ENCODE measurements around the gene MRPL4. TPM values are rescaled to one million over a fixed set of nuclear protein-coding genes. Genes with fewer than 3 reads are reported as not detected.

Gene MRPL4
- total RNA-seq, 1 experiment from 2014 or later, result 99.3 TPM

- TF ChIP-seq CTCF (conservative IDR thresholded peaks at IDR 0.05), result no peak
- Histone ChIP-seq H3K4me2 (ENCODE audit: insufficient read depth, insufficient read length, low read length) (peak overlapping the region; percentile 3), H4K20me1 (ENCODE audit: control insufficient read depth, insufficient read depth, insufficient read length) (no peaks in the 10 kb centered on the region), H2AFZ (ENCODE audit: low read length) (no peak overlapping the region), H2BK15ac (ENCODE audit: low read depth, low read length) (no peak overlapping the region), H3K27ac (ENCODE audit: insufficient read length, low read depth, low read length) (no peak overlapping the region), H3T11ph (ENCODE audit: low read length) (no peak overlapping the region), H2BK5ac (ENCODE audit: insufficient read length, low read length) (no peak overlapping the region), H3K79me2 (ENCODE audit: insufficient read depth, low read length) (no peaks in the 10 kb centered on the region), H3K27me3 (ENCODE audit: insufficient read depth, low read length) (peaks cover 58% of the 10 kb centered on the region), H2BK120ac (ENCODE audit: low read depth, low read length, poor library complexity, severe bottlenecking) (no peak overlapping the region), H2BK12ac (ENCODE audit: insufficient read length, low read depth, low read length) (no peak overlapping the region), H3K18ac (ENCODE audit: insufficient read length, low read depth, low read length) (no peak overlapping the region), H4K91ac (ENCODE audit: insufficient read length, low read depth, low read length) (no peak overlapping the region), H3K79me1 (ENCODE audit: insufficient read depth, low read depth, low read length, poor library complexity, severe bottlenecking) (no peaks in the 10 kb centered on the region), H4K8ac (replicated peaks; ENCODE audit: insufficient read length, low read depth, low read length) (no peak overlapping the region), H2BK20ac (ENCODE audit: low read depth, low read length, poor library complexity, severe bottlenecking) (no peak overlapping the region), H3K14ac (ENCODE audit: insufficient read depth, low read length) (no peak overlapping the region; the same call in 1 of the 2 replicates), H3K56ac (ENCODE audit: insufficient read length, low read depth, low read length) (no peak overlapping the region), H3K4me1 (ENCODE audit: insufficient read depth, low read length) (no peaks in the 10 kb centered on the region; the same call in 1 of the 2 replicates), H3K4ac (ENCODE audit: low read depth, low read length) (no peak overlapping the region), H2AK5ac (ENCODE audit: insufficient read length, low read length) (no peak overlapping the region), H3K9ac (ENCODE audit: extremely low read depth, insufficient read length, low read length) (no peak overlapping the region), H3K9me3 (ENCODE audit: control insufficient read depth, low read depth, low read length) (no peaks in the 10 kb centered on the region), H3K23ac (ENCODE audit: insufficient read length, low read depth, low read length) (no peak overlapping the region), H3K23me2 (ENCODE audit: insufficient read length, low read depth, low read length, poor library complexity, severe bottlenecking) (peaks cover 35% of the 10 kb centered on the region), H4K5ac (ENCODE audit: insufficient read length, low read depth, low read length) (no peak overlapping the region)
- Mint-ChIP-seq H3K4me3 (peak overlapping the region in 1 of 2 experiments; percentile 92; a peak in 2 of 5 replicates), H3K27ac (no peak overlapping the region), H3K4me1 (peaks cover 13 to 39% of the 10 kb centered on the region in 2 experiments), H3K9me3 (peaks cover 0 to 2% of the 10 kb centered on the region in 2 experiments; a peak in 3 of 5 replicates), H3K27me3 (ENCODE audit: low read depth) (peaks cover 96% of the 10 kb centered on the region), H3K36me3 (ENCODE audit: insufficient read depth in 1 of 3, low read depth in 3 of 3) (no peaks in the 10 kb centered on the region; a peak in 3 of 7 replicates)
- no CpG with 5 or more reads among the region's 49 CpGs for WGBS (ENCODE audit: extremely low coverage, insufficient read length, low lambda C conversion rate)
- peak; percentile 32 for DNase-seq
Measured at GRCh38 chr19:10293637-10294367, 41.8 kb downstream of the MRPL4 start.

Data from H9 (cell line).